ENCODE data around the gene KIF16B. TPM values are rescaled to one million over a fixed set of nuclear protein-coding genes. Genes with fewer than 3 reads are reported as not detected.

KIF16B gene
- total RNA-seq, 1 experiment from 2014 or later: 7.6 TPM

DNA sequence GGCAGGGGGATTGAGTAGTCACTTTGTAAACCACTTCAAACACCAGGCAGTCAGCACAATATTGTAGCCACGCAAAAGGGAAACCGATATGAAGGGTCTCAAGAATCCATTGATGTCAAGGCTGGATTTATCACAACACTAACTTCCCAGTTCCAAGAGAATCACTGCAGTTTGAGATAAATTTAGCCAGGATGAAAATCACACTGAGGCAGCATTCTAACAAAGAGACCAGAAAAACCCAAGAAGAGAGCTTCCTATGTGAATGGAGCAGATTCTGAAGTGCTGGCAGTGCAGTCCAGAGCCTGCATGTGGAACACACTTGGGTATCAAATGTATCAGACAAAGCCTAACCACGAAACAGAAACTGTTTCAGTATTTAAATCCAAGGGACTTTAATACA lies 84.6 kb downstream of the KIF16B start (continued):
- no peak for TF ChIP-seq NR1H2 (CRISPR knock-in tag; IDR thresholded peaks at IDR 0.05)
- TF ChIP-seq, protein P1, sequence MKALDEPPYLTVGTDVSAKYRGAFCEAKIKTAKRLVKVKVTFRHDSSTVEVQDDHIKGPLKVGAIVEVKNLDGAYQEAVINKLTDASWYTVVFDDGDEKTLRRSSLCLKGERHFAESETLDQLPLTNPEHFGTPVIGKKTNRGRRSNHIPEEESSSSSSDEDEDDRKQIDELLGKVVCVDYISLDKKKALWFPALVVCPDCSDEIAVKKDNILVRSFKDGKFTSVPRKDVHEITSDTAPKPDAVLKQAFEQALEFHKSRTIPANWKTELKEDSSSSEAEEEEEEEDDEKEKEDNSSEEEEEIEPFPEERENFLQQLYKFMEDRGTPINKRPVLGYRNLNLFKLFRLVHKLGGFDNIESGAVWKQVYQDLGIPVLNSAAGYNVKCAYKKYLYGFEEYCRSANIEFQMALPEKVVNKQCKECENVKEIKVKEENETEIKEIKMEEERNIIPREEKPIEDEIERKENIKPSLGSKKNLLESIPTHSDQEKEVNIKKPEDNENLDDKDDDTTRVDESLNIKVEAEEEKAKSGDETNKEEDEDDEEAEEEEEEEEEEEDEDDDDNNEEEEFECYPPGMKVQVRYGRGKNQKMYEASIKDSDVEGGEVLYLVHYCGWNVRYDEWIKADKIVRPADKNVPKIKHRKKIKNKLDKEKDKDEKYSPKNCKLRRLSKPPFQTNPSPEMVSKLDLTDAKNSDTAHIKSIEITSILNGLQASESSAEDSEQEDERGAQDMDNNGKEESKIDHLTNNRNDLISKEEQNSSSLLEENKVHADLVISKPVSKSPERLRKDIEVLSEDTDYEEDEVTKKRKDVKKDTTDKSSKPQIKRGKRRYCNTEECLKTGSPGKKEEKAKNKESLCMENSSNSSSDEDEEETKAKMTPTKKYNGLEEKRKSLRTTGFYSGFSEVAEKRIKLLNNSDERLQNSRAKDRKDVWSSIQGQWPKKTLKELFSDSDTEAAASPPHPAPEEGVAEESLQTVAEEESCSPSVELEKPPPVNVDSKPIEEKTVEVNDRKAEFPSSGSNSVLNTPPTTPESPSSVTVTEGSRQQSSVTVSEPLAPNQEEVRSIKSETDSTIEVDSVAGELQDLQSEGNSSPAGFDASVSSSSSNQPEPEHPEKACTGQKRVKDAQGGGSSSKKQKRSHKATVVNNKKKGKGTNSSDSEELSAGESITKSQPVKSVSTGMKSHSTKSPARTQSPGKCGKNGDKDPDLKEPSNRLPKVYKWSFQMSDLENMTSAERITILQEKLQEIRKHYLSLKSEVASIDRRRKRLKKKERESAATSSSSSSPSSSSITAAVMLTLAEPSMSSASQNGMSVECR (CRISPR knock-in tag; IDR thresholded peaks at IDR 0.05; ENCODE audit: borderline replicate concordance): no peak
- no peak for TF ChIP-seq ZNF671 (CRISPR knock-in tag; IDR thresholded peaks at IDR 0.05)
- no peak for TF ChIP-seq GABPB1 (CRISPR knock-in tag; IDR thresholded peaks at IDR 0.05)
- TF ChIP-seq, protein P2, sequence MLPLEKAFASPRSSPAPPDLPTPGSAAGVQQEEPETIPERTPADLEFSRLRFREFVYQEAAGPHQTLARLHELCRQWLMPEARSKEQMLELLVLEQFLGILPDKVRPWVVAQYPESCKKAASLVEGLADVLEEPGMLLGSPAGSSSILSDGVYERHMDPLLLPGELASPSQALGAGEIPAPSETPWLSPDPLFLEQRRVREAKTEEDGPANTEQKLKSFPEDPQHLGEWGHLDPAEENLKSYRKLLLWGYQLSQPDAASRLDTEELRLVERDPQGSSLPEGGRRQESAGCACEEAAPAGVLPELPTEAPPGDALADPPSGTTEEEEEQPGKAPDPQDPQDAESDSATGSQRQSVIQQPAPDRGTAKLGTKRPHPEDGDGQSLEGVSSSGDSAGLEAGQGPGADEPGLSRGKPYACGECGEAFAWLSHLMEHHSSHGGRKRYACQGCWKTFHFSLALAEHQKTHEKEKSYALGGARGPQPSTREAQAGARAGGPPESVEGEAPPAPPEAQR (CRISPR knock-in tag; IDR thresholded peaks at IDR 0.05): no peak
- TF ChIP-seq PRRX2 (CRISPR knock-in tag; IDR thresholded peaks at IDR 0.05): no peak
- TF ChIP-seq, protein P3, sequence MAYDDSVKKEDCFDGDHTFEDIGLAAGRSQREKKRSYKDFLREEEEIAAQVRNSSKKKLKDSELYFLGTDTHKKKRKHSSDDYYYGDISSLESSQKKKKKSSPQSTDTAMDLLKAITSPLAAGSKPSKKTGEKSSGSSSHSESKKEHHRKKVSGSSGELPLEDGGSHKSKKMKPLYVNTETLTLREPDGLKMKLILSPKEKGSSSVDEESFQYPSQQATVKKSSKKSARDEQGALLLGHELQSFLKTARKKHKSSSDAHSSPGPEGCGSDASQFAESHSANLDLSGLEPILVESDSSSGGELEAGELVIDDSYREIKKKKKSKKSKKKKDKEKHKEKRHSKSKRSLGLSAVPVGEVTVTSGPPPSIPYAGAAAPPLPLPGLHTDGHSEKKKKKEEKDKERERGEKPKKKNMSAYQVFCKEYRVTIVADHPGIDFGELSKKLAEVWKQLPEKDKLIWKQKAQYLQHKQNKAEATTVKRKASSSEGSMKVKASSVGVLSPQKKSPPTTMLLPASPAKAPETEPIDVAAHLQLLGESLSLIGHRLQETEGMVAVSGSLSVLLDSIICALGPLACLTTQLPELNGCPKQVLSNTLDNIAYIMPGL (CRISPR knock-in tag; IDR thresholded peaks at IDR 0.05): no peak

DNA sequence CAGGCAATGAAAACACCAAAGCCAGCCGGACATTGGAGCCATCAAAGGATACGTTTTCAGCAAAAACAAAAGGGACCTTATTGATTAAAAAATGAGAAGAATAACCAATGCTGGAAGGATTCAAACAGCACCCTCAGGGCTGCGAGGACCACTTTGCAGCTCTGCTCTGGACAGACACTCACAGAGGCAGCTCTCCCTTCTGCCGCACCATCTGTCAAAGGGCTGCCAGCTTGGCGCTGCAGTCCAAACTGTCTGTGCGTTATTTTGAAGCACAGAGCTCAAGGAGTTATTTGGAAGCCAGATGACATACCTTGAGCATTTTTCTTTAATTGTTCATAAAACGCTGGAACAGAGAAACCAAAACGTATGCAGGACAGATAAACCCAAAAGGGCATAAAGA lies 85.2 kb downstream of the KIF16B start:
- Mint-ChIP-seq H3K4me3 (no peak overlapping the region), H3K27ac (no peak overlapping the region), H3K4me1 (peaks cover 45% of the 10 kb centered on the region), H3K9me3 (0 out of 2 replicates have a peak, but pooled peaks cover 3% of the 10 kb centered on the region), H3K27me3 (ENCODE audit: low read depth) (no peaks in the 10 kb centered on the region), H3K36me3 (no peaks in the 10 kb centered on the region)
- ATAC-seq: no peak; the same call in 1 of the 2 replicates
- POLR2A ChIA-PET: no interaction called here
- CTCF ChIA-PET: interaction anchor here (1.8 kb wide), 1 partner anchor 273 kb away, joined by 6 read pairs; no protein-coding TSS in a partner anchor
- TF ChIP-seq GABPB1 (CRISPR knock-in tag; IDR thresholded peaks at IDR 0.05): no peak
- TF ChIP-seq NFATC4 (CRISPR knock-in tag; IDR thresholded peaks at IDR 0.05): no peak
- TF ChIP-seq TEAD1 (CRISPR knock-in tag; IDR thresholded peaks at IDR 0.05): no peak
- TF ChIP-seq, protein P4, sequence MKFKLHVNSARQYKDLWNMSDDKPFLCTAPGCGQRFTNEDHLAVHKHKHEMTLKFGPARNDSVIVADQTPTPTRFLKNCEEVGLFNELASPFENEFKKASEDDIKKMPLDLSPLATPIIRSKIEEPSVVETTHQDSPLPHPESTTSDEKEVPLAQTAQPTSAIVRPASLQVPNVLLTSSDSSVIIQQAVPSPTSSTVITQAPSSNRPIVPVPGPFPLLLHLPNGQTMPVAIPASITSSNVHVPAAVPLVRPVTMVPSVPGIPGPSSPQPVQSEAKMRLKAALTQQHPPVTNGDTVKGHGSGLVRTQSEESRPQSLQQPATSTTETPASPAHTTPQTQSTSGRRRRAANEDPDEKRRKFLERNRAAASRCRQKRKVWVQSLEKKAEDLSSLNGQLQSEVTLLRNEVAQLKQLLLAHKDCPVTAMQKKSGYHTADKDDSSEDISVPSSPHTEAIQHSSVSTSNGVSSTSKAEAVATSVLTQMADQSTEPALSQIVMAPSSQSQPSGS (CRISPR knock-in tag; IDR thresholded peaks at IDR 0.05; ENCODE audit: borderline replicate concordance, low read depth): no peak
- no peak for TF ChIP-seq OVOL2 (CRISPR knock-in tag; IDR thresholded peaks at IDR 0.05; ENCODE audit: borderline replicate concordance)
- TF ChIP-seq, protein P5, sequence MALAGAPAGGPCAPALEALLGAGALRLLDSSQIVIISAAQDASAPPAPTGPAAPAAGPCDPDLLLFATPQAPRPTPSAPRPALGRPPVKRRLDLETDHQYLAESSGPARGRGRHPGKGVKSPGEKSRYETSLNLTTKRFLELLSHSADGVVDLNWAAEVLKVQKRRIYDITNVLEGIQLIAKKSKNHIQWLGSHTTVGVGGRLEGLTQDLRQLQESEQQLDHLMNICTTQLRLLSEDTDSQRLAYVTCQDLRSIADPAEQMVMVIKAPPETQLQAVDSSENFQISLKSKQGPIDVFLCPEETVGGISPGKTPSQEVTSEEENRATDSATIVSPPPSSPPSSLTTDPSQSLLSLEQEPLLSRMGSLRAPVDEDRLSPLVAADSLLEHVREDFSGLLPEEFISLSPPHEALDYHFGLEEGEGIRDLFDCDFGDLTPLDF (CRISPR knock-in tag; IDR thresholded peaks at IDR 0.05): no peak
- TF ChIP-seq JUN (CRISPR knock-in tag; IDR thresholded peaks at IDR 0.05): no peak
- no peak for TF ChIP-seq ATF1 (CRISPR knock-in tag; IDR thresholded peaks at IDR 0.05)
- no peak for TF ChIP-seq ZNF317 (CRISPR knock-in tag; IDR thresholded peaks at IDR 0.05; ENCODE audit: borderline replicate concordance, low read depth)
- no peak for TF ChIP-seq GRHL2 (CRISPR knock-in tag; IDR thresholded peaks at IDR 0.05; ENCODE audit: insufficient replicate concordance, severe bottlenecking)
- TF ChIP-seq, protein P2 (CRISPR knock-in tag; IDR thresholded peaks at IDR 0.05): no peak
- TF ChIP-seq FOXK1 (CRISPR knock-in tag; IDR thresholded peaks at IDR 0.05): no peak
- no peak for TF ChIP-seq CBFB (CRISPR knock-in tag; IDR thresholded peaks at IDR 0.05; ENCODE audit: low read depth)
- TF ChIP-seq, protein P6, sequence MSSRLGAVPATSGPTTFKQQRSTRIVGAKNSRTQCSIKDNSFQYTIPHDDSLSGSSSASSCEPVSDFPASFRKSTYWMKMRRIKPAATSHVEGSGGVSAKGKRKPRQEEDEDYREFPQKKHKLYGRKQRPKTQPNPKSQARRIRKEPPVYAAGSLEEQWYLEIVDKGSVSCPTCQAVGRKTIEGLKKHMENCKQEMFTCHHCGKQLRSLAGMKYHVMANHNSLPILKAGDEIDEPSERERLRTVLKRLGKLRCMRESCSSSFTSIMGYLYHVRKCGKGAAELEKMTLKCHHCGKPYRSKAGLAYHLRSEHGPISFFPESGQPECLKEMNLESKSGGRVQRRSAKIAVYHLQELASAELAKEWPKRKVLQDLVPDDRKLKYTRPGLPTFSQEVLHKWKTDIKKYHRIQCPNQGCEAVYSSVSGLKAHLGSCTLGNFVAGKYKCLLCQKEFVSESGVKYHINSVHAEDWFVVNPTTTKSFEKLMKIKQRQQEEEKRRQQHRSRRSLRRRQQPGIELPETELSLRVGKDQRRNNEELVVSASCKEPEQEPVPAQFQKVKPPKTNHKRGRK (CRISPR knock-in tag; IDR thresholded peaks at IDR 0.05; ENCODE audit: borderline replicate concordance): no peak
- no peak for DNase-seq (ENCODE audit: low spot score)

All from WTC11 (cell line).